Gastrocnemius medialis (tissue), 4 donors: ENCODE results near the gene ABCA8.
A peak's percentile ranks its signal among the peaks of the same experiment; 100 is the strongest.

ENCODE experiments used
- POLR2A ChIP-seq, 2 donors: fragments of 450-650 bp; IDR thresholded peaks; one replicate each; pipeline ENCODE4 v1.6.1; 2017; ENCODE audit warnings: antibody characterized with exemption in 2 of 2, mild to moderate bottlenecking in 2 of 2, moderate library complexity in 2 of 2
- TF ChIP-seq, protein P1 (sequence below), 5 experiments: fragments of 450-650 bp in 3 of 5; fragments of 200-600 bp in 2 of 5; sonication (generic) in 2 of 5; IDR thresholded peaks in 4 of 5; conservative IDR thresholded peaks in 1 of 5; 1 replicate in 4 of 5; 2 replicates in 1 of 5; pipeline ENCODE4 v1.5.1; 2016 to 2019; ENCODE audit warnings: antibody characterized with exemption in 5 of 5, mild to moderate bottlenecking in 3 of 5, moderate library complexity in 3 of 5

DNA sequence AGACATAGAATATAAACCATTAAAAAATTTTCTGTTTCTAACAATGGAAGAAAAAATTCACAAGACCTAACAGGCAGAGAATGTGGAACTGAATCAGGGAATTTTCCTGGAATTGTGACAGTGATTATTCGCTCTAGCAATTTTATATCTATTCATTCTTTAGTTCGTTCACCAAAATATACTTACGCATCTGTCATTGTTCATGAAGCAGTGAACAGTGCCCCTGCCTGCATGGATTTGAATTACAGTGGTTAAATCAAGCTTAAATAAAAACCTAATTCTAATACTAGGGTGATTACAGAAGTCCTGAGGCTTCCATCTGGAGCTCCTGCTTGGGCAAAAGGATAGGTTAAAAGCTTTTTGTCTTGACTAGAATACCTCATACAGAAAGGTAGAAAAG is 48.6 kb downstream of the ABCA8 start:
- TF ChIP-seq, protein P1, sequence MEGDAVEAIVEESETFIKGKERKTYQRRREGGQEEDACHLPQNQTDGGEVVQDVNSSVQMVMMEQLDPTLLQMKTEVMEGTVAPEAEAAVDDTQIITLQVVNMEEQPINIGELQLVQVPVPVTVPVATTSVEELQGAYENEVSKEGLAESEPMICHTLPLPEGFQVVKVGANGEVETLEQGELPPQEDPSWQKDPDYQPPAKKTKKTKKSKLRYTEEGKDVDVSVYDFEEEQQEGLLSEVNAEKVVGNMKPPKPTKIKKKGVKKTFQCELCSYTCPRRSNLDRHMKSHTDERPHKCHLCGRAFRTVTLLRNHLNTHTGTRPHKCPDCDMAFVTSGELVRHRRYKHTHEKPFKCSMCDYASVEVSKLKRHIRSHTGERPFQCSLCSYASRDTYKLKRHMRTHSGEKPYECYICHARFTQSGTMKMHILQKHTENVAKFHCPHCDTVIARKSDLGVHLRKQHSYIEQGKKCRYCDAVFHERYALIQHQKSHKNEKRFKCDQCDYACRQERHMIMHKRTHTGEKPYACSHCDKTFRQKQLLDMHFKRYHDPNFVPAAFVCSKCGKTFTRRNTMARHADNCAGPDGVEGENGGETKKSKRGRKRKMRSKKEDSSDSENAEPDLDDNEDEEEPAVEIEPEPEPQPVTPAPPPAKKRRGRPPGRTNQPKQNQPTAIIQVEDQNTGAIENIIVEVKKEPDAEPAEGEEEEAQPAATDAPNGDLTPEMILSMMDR (IDR thresholded peaks at IDR 0.05 in 4 of 5, conservative IDR thresholded peaks at IDR 0.05 in 1 of 5), result peak in 1 of 5 experiments; percentile 9
- TF ChIP-seq POLR2A (IDR thresholded peaks at IDR 0.05), result no peak
